ENCODE data around the gene PRPF18.

The PRPF18 gene

GRCh38 chr10:13674645-13675588 is 88.2 kb downstream of the PRPF18 start (continued):
- TF ChIP-seq ZNF8 (CRISPR knock-in tag; IDR thresholded peaks at IDR 0.05) (no peak), TSHZ2 (CRISPR knock-in tag; IDR thresholded peaks at IDR 0.05) (no peak), ESRRG (CRISPR knock-in tag; IDR thresholded peaks at IDR 0.05) (no peak), ARNTL (CRISPR knock-in tag; IDR thresholded peaks at IDR 0.05; ENCODE audit: borderline replicate concordance, low read depth) (no peak)

GRCh38 chr10:13678101-13678843 is 91.5 kb downstream of the PRPF18 start:
- no peak for TF ChIP-seq ZFP3 (CRISPR knock-in tag; IDR thresholded peaks at IDR 0.05)
- TF ChIP-seq PATZ1 (CRISPR knock-in tag; IDR thresholded peaks at IDR 0.05; ENCODE audit: borderline replicate concordance): no peak
- no peak for ATAC-seq

Data from SK-N-SH treated with all-trans-retinoic acid at 6 μM for 48 hours (cell line).